Gastrocnemius medialis (tissue), 4 donors: ENCODE data around the gene MAGI1.

Experiments used
- CTCF ChIP-seq, 5 experiments: fragments of 450-650 bp in 3 of 5; fragments of 200-600 bp in 2 of 5; sonication (generic) in 2 of 5; IDR thresholded peaks in 4 of 5; conservative IDR thresholded peaks in 1 of 5; 1 replicate in 4 of 5; 2 replicates in 1 of 5; pipeline ENCODE4 v1.5.1; 2016 to 2019; ENCODE audit warnings: antibody characterized with exemption in 5 of 5, mild to moderate bottlenecking in 3 of 5, moderate library complexity in 3 of 5
- POLR2A ChIP-seq, 2 donors: fragments of 450-650 bp; IDR thresholded peaks; one replicate each; pipeline ENCODE4 v1.6.1; 2017; ENCODE audit warnings: antibody characterized with exemption in 2 of 2, mild to moderate bottlenecking in 2 of 2, moderate library complexity in 2 of 2

GRCh38 chr3:65975032-65975431 is 63.7 kb downstream of the MAGI1 start:
- TF ChIP-seq CTCF (IDR thresholded peaks at IDR 0.05 in 4 of 5, conservative IDR thresholded peaks at IDR 0.05 in 1 of 5), result no peak
- no peak for TF ChIP-seq POLR2A (IDR thresholded peaks at IDR 0.05)
